HG02938 (cell line): ENCODE results near the gene TIMELESS.
"Not testable (repeated sequence)": the region's sequence is repeated elsewhere in the genome, so short reads cannot be mapped to it uniquely, and the experiment has no call there.

ENCODE experiments used
- ATAC-seq: cut with Tn5 transposase; IDR thresholded peaks from one replicate; pipeline ENCODE4 v1.9.1; 2021; ENCODE audit warnings: mild to moderate bottlenecking, moderate library complexity; ENCODE audit not compliant: unreplicated experiment

The TIMELESS gene

GRCh38 chr12:56410768-56411167 lies 38.5 kb downstream of the TIMELESS start:
- no peak for ATAC-seq

GRCh38 chr12:56408799-56409417 lies 40.3 kb downstream of the TIMELESS start:
- ATAC-seq: no peak

GRCh38 chr12:56404227-56404626 lies 45.0 kb downstream of the TIMELESS start:
- not testable (repeated sequence) for ATAC-seq

- ATAC-seq: not testable (repeated sequence)
These were observed 47.6 kb downstream of the TIMELESS start for GRCh38 chr12:56401612-56402011.

- not testable (repeated sequence) for ATAC-seq
These were observed 48.1 kb downstream of the TIMELESS start for GRCh38 chr12:56401125-56401524.

GRCh38 chr12:56399466-56399865 lies 49.8 kb downstream of the TIMELESS start:
- ATAC-seq: not testable (repeated sequence)

GRCh38 chr12:56398324-56398723 lies 50.9 kb downstream of the TIMELESS start:
- no peak for ATAC-seq

GRCh38 chr12:56392331-56392730 lies 56.9 kb downstream of the TIMELESS start:
- no peak for ATAC-seq

- no peak for ATAC-seq
These were observed 57.5 kb downstream of the TIMELESS start for GRCh38 chr12:56391721-56392120.

- no peak for ATAC-seq
These were observed 59.8 kb downstream of the TIMELESS start for GRCh38 chr12:56389412-56389811.

GRCh38 chr12:56387152-56387736 lies 62.0 kb downstream of the TIMELESS start:
- ATAC-seq: no peak

GRCh38 chr12:56385873-56386272 lies 63.4 kb downstream of the TIMELESS start:
- ATAC-seq: no peak

GRCh38 chr12:56382611-56383010 lies 66.6 kb downstream of the TIMELESS start:
- no peak for ATAC-seq

GRCh38 chr12:56377989-56378316 lies 71.3 kb downstream of the TIMELESS start:
- ATAC-seq: no peak

GRCh38 chr12:56377310-56377988 lies 71.8 kb downstream of the TIMELESS start:
- no peak for ATAC-seq

GRCh38 chr12:56375598-56376434 lies 73.4 kb downstream of the TIMELESS start:
- peak; percentile 67 for ATAC-seq

GRCh38 chr12:56374726-56375597 lies 74.3 kb downstream of the TIMELESS start:
- peak; percentile 32 for ATAC-seq

GRCh38 chr12:56373515-56373914 lies 75.7 kb downstream of the TIMELESS start:
- no peak for ATAC-seq

- ATAC-seq: no peak
These were observed 82.3 kb downstream of the TIMELESS start for GRCh38 chr12:56366948-56367347.
